Pancreas (tissue), 10 donors: ENCODE measurements around the gene CTU2. TPM values are rescaled to one million over a fixed set of nuclear protein-coding genes. Genes with fewer than 3 reads are reported as not detected.
A peak's percentile ranks its signal among the peaks of the same experiment; 100 is the strongest.

Source experiments
- ATAC-seq, 4 donors: fragments of 200-7000 bp; cut with Tn5 transposase; one replicate each; pipeline versions ENCODE4 v1.8.0 to v1.9.1; 2020; ENCODE audit warnings: mild to moderate bottlenecking in 4 of 4, moderate library complexity in 4 of 4
- DNase-seq, 6 donors: peaks; one replicate each; pipeline ENCODE4 v3.0.0-alpha.2; 2020
- FAIRE-seq: peaks from 2 replicates; lab custom pipeline; 2012; peaks lifted over from hg19 to GRCh38; lab: Jason Lieb, UNC
- H3K27ac ChIP-seq, 4 donors: fragments of 200-600 bp; sonication (generic); 1 replicate in 3 of 4; 2 replicates in 1 of 4; pipeline versions ENCODE4 v1.5.0 to v1.8.0; 2020
- H3K27me3 ChIP-seq, 4 donors: fragments of 200-600 bp; one replicate each; pipeline ENCODE4 v1.8.0; 2021
- H3K36me3 ChIP-seq, 3 donors: fragments of 200-600 bp; sonication (generic) in 1 of 3; one replicate each; pipeline versions ENCODE4 v1.5.0 to v1.8.0; 2020 to 2021
- H3K4me1 ChIP-seq, 3 donors: fragments of 200-600 bp; one replicate each; pipeline ENCODE4 v1.8.0; 2021
- H3K4me3 ChIP-seq, 4 donors: fragments of 200-600 bp; sonication (generic) in 2 of 4; one replicate each; pipeline versions ENCODE4 v1.5.0 to v1.8.0; 2020 to 2021
- H3K9me3 ChIP-seq, 4 donors: fragments of 200-600 bp; one replicate each; pipeline ENCODE4 v1.8.0; 2021
- WGBS, 2 donors: extraction: QIAGEN DNeasy Blood & Tissue Kit; methylation state at CpG; one replicate each; pipeline ENCODE4 v1.1.7; 2013; 5-methylcytosine and 5-hydroxymethylcytosine counted together
- intact Hi-C, 3 donors: fragments of 100-400 bp; cut with DNase I; formaldehyde crosslinking; loops; one replicate each; pipeline versions ENCODE4 v1.11.1 to v1.14.2; 2022
- polyA plus RNA-seq, 2 donors: library from polyadenylated mRNA; stranded (reverse); fragments of 200-250 nt; gene quantifications; one replicate each; pipeline ENCODE4 v1.2.3, GENCODE V29; 2013
- total RNA-seq, 6 donors: library from RNA; stranded (reverse); fragmentation: NEBNext Ultra II Directional in 4 of 6; extraction: Animal tissue kit (Norgen Biotek cat#: 25700) in 4 of 6; gene quantifications; one replicate each; pipeline versions ENCODE4 v1.2.1 to v1.2.4, GENCODE V29; 2021 to 2023
- TF ChIP-seq, protein P1 (sequence below), 4 donors: fragments of 200-600 bp; sonication (generic) in 3 of 4; IDR thresholded peaks; one replicate each; pipeline versions ENCODE4 v1.5.0 to v1.8.0; 2021; ENCODE audit warnings: antibody characterized with exemption in 4 of 4
- donor health status: healthy with polysubstance abuse.
- donor health status: DM: no; HTN: no; CAD: no; lungs with moderate emphysema.
- donor health status: DM: no; HTN: no; CAD: no.
- donor health status: control.
- donor health status: control.
- donor health status: Bipolar disorder and iron deficiency.
- donor health status: DM: yes; HTN: yes; CAD: no.
- donor health status: DM: no; HTN: no; CAD: no.
- donor health status: DM: no; HTN: no; CAD: no.
- donor health status: DM: yes; HTN: yes; CAD: no.

Gene CTU2
- total RNA-seq (10 to 100 TPM in 3 of 6 donors, 1 to 10 TPM in 3; 8.1 to 13.3 (median 10.0) TPM), polyA plus RNA-seq (10 to 100 TPM; 20.3 to 21.9 TPM)

DNA sequence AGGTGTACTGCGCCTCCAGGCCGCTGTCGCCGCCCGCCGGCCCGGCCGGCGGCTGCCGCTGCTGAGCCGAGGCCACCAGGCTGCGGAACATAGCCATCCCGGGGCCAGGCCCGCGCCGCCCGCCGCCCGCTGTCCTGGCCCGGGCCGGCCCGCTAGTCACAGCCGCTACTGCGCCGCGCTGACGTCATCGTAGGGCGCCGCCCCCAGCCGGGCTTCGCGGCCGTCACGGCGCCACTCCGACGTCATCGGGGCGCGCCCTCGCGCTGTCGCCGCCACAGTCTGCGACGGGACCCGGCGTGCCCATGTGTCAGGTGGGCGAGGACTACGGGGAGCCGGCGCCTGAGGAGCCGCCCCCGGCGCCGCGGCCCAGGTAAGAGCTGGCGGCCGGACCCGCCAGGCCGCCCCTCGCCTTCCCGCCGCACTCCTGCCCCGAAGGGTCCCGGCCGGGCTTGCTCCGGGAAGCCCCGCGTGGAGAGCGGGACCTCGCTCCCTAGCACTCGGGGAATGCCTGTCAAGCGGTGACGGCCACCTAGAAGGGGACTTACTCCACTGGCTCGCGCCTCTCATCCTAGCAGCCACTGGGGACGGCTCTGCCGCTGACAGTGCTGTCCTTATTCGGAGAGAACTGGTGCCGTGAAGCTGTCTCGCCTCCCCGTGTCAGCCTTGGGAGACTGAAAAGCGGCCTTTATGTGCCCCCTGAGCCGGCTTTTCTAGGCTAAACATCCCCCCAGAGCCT is at the start of gene CTU2, which contains the start of gene RNF166:
Gene CTU2 (plus strand): TSS at position 275 of the 736 bp plus-strand sequence. CDS start 28 bp downstream, at position 303.
Gene RNF166 (minus strand): TSS at position 180 of the 736 bp plus-strand sequence. CDS start 83 bp downstream, at position 97.
- ATAC-seq (peak; percentile 85 to 97 (median 92)), FAIRE-seq (no peak), DNase-seq (peak; percentile 87 to 98 (median 92))
- Histone ChIP-seq H3K27me3 (no peaks in the 10 kb centered on the region), H3K36me3 (no peaks in the 10 kb centered on the region), H3K9me3 (no peaks in the 10 kb centered on the region), H3K4me3 (peak within 1 kb of the TSS; percentile 93 to 100 (median 100)), H3K4me1 (peaks cover 0 to 15% (median 4%) of the 10 kb centered on the region in 3 donors), H3K27ac (peak within 1 kb of the TSS; percentile 62 to 73 (median 68))
- TF ChIP-seq, protein P1, sequence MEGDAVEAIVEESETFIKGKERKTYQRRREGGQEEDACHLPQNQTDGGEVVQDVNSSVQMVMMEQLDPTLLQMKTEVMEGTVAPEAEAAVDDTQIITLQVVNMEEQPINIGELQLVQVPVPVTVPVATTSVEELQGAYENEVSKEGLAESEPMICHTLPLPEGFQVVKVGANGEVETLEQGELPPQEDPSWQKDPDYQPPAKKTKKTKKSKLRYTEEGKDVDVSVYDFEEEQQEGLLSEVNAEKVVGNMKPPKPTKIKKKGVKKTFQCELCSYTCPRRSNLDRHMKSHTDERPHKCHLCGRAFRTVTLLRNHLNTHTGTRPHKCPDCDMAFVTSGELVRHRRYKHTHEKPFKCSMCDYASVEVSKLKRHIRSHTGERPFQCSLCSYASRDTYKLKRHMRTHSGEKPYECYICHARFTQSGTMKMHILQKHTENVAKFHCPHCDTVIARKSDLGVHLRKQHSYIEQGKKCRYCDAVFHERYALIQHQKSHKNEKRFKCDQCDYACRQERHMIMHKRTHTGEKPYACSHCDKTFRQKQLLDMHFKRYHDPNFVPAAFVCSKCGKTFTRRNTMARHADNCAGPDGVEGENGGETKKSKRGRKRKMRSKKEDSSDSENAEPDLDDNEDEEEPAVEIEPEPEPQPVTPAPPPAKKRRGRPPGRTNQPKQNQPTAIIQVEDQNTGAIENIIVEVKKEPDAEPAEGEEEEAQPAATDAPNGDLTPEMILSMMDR (IDR thresholded peaks at IDR 0.05), result no peak
- WGBS, 2 donors, result 0% methylated on average over 40 to 86 of the region's 86 CpGs
- intact Hi-C loops, result no loop called here

DNA sequence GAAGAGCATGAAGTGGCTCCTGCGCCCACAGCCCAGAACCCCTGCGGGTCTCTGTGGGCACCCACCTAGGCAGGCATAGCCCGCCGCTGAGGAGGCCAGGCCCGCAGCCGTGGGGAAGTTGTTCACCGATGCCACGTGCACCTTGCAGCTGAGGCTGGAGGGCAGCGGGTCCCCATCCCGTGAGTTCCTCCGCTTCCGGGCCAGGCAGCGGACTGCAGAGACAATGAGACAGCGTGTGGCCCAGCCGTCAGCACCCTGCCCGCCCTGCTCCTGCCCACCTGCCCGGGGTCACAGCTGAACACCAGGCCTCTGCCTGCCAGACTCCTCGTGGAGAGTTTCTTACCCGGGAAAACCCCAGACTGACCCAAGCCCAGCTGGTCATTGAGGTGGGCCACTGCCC is 48.9 kb upstream of the CTU2 start:
- Histone ChIP-seq H3K36me3 (no peaks in the 10 kb centered on the region), H3K27ac (no peak overlapping the region), H3K4me1 (peaks cover 0 to 5% (median 0%) of the 10 kb centered on the region in 3 donors), H3K27me3 (no peaks in the 10 kb centered on the region), H3K9me3 (no peaks in the 10 kb centered on the region), H3K4me3 (no peak overlapping the region)
- ATAC-seq (no peak), DNase-seq (peak in 1 of 6 donors; percentile 71), FAIRE-seq (no peak)
- TF ChIP-seq, protein P1 (IDR thresholded peaks at IDR 0.05), result no peak
- 92 to 93% methylated on average over 12 to 19 of the region's 19 CpGs for WGBS, 2 donors
- intact Hi-C loops, result no loop called here

DNA sequence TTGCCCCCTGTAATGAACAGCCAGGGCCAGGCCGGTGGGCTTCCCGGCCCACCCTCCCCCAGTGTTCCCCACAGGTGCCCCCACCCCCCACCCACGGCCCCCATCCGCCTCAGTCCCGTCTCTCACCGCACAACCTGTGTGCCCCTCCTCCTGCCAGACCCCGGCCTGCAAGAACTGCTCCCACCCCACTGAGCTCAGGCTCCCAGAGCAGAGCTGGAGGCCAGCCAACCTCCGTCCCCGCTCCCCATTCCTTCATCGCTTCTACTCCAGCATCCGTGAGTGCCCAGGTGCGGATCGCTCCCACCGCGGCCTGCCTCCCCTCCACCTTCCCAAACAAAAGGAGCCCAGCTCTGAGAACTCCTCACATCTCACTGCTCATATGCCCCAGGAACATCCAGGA is 47.6 kb upstream of the CTU2 start:
- TF ChIP-seq, protein P1 (IDR thresholded peaks at IDR 0.05), result no peak
- WGBS, 2 donors, result 86 to 92% methylated on average over 14 to 15 of the region's 15 CpGs
- no peaks in the 10 kb centered on the region for H3K9me3 ChIP-seq
- H3K36me3 ChIP-seq, result no peaks in the 10 kb centered on the region
- DNase-seq (no peak), FAIRE-seq (no peak), ATAC-seq (no peak)
- intact Hi-C loops, result no loop called here
- no peaks in the 10 kb centered on the region for H3K27me3 ChIP-seq
- peaks cover 0 to 5% (median 0%) of the 10 kb centered on the region in 3 donors for H3K4me1 ChIP-seq
- H3K27ac ChIP-seq, result no peak overlapping the region
- no peak overlapping the region for H3K4me3 ChIP-seq

DNA sequence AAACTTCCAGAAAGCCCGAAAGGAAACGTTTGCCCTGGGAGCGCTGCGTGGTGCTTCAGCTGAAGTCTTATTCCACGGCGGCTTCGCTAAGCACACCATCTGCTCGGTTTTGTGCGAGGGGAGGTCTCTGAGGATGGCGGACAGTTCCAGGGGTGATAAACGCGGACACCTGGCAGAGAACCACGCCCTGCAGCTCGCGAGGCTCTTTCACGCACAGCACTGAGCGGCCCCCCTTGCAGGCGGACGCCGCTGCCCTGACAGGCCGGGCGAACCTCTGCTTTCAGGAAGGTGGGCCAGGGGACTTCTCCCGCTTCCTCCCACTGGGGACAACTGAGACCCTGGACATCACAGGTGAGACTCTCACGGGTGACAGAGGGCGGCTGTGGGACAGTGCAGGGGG is 47.1 kb upstream of the CTU2 start:
- FAIRE-seq, result no peak

More for the DNA sequence above, 47.1 kb upstream of the CTU2 start:
- Histone ChIP-seq H3K4me3 (no peak overlapping the region), H3K4me1 (peaks cover 0 to 5% (median 4%) of the 10 kb centered on the region in 3 donors), H3K36me3 (no peaks in the 10 kb centered on the region), H3K27ac (no peak overlapping the region), H3K27me3 (no peaks in the 10 kb centered on the region), H3K9me3 (no peaks in the 10 kb centered on the region)
- intact Hi-C loops, result no loop called here
- ATAC-seq (no peak), DNase-seq (no peak)
- WGBS, 2 donors, result 90 to 95% methylated on average over 25 of the region's 25 CpGs
- TF ChIP-seq, protein P1 (IDR thresholded peaks at IDR 0.05), result no peak
